HG03442 (cell line): ENCODE results near the gene PRDM1.

Source experiments
- ATAC-seq: cut with Tn5 transposase; IDR thresholded peaks from one replicate; pipeline ENCODE4 v1.9.1; 2021; ENCODE audit warnings: mild to moderate bottlenecking, moderate library complexity; ENCODE audit not compliant: unreplicated experiment

The PRDM1 gene

GRCh38 chr6:106094261-106094963 lies 8.3 kb downstream of the PRDM1 start:
- ATAC-seq = no peak

DNA sequence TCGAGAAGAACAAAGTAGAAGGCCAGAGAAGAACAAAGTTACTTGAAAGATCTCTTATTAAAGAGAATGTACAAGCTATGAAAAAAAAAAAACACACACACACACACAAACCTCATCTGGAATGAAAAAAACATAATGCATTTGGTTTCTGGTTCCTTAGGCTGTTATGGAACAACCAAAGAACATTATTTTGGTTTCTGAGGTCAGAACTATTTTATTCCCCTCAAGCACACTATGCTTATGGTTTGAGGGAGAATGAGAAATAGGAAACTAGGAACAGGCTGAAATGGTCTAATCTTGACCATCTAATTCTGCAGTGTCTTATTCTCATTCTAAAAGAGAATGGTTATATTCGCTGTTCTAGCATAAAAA lies 8.8 kb downstream of the PRDM1 start:
- ATAC-seq = no peak

GRCh38 chr6:106097411-106098231 lies 11.5 kb downstream of the PRDM1 start:
- ATAC-seq = peak; percentile 39

- ATAC-seq = peak; percentile 42
Observed at GRCh38 chr6:106098383-106099234, 12.5 kb downstream of the PRDM1 start.

DNA sequence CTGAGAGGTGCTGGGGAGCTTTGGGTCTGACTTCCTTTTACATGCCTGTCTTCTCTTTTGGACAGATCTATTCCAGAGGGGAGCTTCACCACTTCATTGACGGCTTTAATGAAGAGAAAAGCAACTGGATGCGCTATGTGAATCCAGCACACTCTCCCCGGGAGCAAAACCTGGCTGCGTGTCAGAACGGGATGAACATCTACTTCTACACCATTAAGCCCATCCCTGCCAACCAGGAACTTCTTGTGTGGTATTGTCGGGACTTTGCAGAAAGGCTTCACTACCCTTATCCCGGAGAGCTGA lies 13.1 kb downstream of the PRDM1 start:
- ATAC-seq = no peak

- no peak for ATAC-seq
Observed at GRCh38 chr6:106100755-106101154, 14.6 kb downstream of the PRDM1 start.

DNA sequence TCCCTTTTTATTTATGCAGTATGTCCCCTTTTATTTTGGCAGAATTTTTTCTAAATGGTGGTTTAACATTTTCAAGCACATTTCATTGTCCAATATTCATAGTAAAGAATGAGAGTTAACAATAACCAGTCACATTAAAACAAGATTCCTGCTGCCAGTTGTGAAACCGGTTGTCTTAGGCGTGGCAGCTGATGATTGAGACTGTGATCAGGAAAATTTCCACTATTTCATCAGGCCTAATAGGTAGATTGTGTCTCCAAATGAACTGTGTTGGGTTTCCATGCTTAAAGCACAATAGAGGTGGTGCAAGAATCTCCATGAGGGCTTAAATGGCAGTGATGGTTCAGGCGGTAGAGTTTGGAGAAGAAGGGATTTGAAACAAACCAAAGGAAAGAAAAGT lies 15.3 kb downstream of the PRDM1 start:
- no peak for ATAC-seq

GRCh38 chr6:106102034-106102433 lies 15.9 kb downstream of the PRDM1 start:
- ATAC-seq = peak; percentile 59

- ATAC-seq = no peak
Observed at GRCh38 chr6:106102967-106103727, 17.0 kb downstream of the PRDM1 start.

- peak; percentile 41 for ATAC-seq
Observed at GRCh38 chr6:106103728-106104109, 17.6 kb downstream of the PRDM1 start.

- ATAC-seq = no peak
Observed at GRCh38 chr6:106104476-106104875, 18.3 kb downstream of the PRDM1 start.

DNA sequence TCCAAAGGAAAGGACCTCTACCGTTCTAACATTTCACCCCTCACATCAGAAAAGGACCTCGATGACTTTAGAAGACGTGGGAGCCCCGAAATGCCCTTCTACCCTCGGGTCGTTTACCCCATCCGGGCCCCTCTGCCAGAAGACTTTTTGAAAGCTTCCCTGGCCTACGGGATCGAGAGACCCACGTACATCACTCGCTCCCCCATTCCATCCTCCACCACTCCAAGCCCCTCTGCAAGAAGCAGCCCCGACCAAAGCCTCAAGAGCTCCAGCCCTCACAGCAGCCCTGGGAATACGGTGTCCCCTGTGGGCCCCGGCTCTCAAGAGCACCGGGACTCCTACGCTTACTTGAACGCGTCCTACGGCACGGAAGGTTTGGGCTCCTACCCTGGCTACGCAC lies 18.8 kb downstream of the PRDM1 start:
- no peak for ATAC-seq

- ATAC-seq = no peak
Observed at GRCh38 chr6:106105493-106105892, 19.4 kb downstream of the PRDM1 start.

DNA sequence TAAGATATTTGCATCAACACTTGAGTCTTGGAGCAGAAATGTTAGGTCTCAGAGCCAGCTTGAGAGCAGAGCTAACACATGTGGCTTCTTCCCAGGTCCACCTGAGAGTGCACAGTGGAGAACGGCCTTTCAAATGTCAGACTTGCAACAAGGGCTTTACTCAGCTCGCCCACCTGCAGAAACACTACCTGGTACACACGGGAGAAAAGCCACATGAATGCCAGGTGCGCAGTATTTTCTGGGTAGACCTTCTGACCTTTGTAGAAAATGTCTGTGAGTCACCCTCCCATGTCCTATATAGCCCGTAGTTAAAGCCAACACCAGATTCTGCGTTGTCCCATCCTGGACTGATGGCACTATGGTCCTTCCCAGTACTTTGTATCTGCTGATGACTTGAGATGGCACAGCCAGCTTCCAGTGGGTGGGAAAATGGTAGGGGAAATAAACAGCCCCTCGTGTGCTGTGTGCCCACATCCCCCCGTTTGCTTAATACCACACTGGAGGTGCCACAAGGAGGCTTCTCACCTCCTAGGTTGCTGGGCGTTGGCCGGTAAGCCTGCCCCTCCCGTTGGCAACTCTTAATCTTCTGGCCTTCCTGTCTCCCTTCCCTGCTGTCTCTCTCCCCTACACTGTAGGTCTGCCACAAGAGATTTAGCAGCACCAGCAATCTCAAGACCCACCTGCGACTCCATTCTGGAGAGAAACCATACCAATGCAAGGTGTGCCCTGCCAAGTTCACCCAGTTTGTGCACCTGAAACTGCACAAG lies 20.3 kb downstream of the PRDM1 start:
- ATAC-seq = no peak

DNA sequence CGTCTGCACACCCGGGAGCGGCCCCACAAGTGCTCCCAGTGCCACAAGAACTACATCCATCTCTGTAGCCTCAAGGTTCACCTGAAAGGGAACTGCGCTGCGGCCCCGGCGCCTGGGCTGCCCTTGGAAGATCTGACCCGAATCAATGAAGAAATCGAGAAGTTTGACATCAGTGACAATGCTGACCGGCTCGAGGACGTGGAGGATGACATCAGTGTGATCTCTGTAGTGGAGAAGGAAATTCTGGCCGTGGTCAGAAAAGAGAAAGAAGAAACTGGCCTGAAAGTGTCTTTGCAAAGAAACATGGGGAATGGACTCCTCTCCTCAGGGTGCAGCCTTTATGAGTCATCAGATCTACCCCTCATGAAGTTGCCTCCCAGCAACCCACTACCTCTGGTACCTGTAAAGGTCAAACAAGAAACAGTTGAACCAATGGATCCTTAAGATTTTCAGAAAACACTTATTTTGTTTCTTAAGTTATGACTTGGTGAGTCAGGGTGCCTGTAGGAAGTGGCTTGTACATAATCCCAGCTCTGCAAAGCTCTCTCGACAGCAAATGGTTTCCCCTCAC lies 21.0 kb downstream of the PRDM1 start:
- no peak for ATAC-seq

- ATAC-seq = no peak
Observed at GRCh38 chr6:106108129-106108528, 22.0 kb downstream of the PRDM1 start.

DNA sequence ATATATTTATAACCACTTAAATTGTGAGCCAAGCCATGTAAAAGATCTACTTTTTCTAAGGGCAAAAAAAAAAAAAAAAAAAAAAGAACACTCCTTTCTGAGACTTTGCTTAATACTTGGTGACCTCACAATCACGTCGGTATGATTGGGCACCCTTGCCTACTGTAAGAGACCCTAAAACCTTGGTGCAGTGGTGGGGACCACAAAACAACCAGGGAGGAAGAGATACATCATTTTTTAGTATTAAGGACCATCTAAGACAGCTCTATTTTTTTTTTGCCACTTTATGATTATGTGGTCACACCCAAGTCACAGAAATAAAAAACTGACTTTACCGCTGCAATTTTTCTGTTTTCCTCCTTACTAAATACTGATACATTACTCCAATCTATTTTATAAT lies 22.9 kb downstream of the PRDM1 start:
- no peak for ATAC-seq

DNA sequence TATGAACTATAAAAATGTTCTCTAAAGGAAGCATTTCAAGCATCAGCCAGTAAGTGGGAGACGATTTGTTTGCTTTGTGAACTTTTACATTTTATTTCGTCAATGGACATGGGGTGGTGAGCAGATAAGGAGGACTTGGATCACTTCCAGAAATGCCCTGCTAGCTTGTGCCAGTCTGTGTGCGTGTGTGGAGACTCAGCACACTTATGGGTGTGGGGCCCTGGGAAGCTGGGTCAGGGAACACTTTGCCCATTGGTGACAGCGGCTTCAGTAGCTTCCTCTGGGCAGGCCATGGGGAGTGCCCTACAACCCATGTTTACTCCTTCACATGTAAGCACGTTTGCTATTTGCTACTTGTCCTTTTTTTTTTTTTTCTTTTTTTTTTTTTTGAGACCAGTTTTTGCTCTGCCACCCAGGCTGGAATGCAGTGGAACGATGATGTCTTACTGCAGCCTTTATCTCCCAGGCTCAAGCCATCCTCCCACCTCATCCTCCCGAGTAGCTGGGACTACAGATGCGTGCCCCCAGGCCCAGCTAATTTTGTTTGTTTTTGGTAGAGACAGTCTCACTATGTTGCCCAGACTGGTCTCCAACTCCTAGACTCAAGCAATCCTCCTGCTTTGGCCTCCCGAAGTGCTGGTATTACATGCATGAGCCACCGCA lies 24.2 kb downstream of the PRDM1 start:
- no peak for ATAC-seq

DNA sequence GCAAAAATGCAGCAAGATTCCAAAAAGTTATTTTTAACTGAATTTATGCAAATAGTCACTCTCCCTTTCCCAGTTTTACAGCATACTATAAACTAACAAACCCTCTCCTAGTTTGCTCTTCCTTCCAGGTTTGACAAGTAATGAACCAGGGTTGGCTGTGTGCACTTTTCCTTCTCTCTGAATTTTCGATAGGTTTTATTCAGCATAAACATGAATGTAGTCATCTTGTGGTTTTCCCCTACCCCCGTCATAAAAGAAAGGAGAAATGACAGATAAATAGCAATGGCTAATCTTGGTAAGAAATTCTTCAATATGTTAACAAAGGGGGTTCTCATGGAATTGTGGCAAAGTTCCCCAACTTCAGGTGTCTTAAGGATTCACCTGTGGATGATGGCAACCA lies 26.3 kb downstream of the PRDM1 start:
- ATAC-seq = no peak
